K562 (cell line): ENCODE measurements around the gene ADAT2. TPM values are rescaled to one million over a fixed set of nuclear protein-coding genes. Genes with fewer than 3 reads are reported as not detected.

Experiments
- ATAC-seq: fragments of 200-7000 bp; cut with Tn5 transposase; 3 replicates; pipeline ENCODE4 v1.9.1; 2020; ENCODE audit warnings: moderate library complexity
- BruUV-seq: library from RNA; stranded (reverse); fragments of 400-500 nt; replicated peaks from 2 replicates; lab custom pipeline; 2021; lab: Mats Ljungman, UMichigan
- CTCF ChIA-PET: fragments of 300-600 bp; formaldehyde crosslinking; extraction: SDS; loops from one replicate; lab custom pipeline; 2021; ENCODE audit warnings: low intra/inter-chr PET ratio; lab: Yijun Ruan, JAX
- POLR2A ChIA-PET: fragments of 300-600, 350-650 bp; sonication (Branson Sonifier 250); formaldehyde crosslinking; extraction: SDS; loops from one replicate; lab custom pipeline; 2021; ENCODE audit warnings: antibody characterized with exemption, inconsistent platforms; lab: Yijun Ruan, JAX
- DNase-seq, 4 experiments: peaks; one replicate each; pipeline versions ENCODE4 v3.0.0 to v3.0.0-alpha.2; 2011 to 2018; ENCODE audit warnings: low spot score in 3 of 4, mixed read lengths in 3 of 4; ENCODE audit errors: extremely low read depth in 1 of 4
- FAIRE-seq: peaks from 2 replicates; lab custom pipeline; 2011; peaks lifted over from hg19 to GRCh38; lab: Jason Lieb, UNC
- H2AFZ ChIP-seq: 2 replicates; pipeline ENCODE4 v1.6.0; 2011; ENCODE audit warnings: low read depth, low read length, control low read depth, inconsistent platforms
- H3K27ac ChIP-seq: fragments of 200-600 bp; 3 replicates; pipeline ENCODE4 v1.8.0; 2011; ENCODE audit warnings: low read depth, mild to moderate bottlenecking, control low read depth, inconsistent platforms, low read length, moderate library complexity, mixed read lengths; ENCODE audit errors: extremely low read depth
- H3K27me3 ChIP-seq, 2 experiments: fragments of 300-600 bp in 1 of 2; 2 replicates in 1 of 2; 3 replicates in 1 of 2; pipeline versions ENCODE4 v1.6.0 to v1.8.0; 2011; ENCODE audit warnings: inconsistent platforms in 2 of 2, low read length in 2 of 2, mild to moderate bottlenecking in 1 of 2, mixed read lengths in 1 of 2, moderate library complexity in 1 of 2; ENCODE audit not compliant: control insufficient read depth in 2 of 2, insufficient read depth in 2 of 2
- H3K36me3 ChIP-seq: fragments of 300-600 bp; 3 replicates; pipeline ENCODE4 v1.8.0; 2011; ENCODE audit warnings: mild to moderate bottlenecking, low read length, inconsistent platforms; ENCODE audit not compliant: control insufficient read depth, insufficient read depth
- H3K4me1 ChIP-seq, 2 experiments: fragments of 200-600 bp in 1 of 2; replicated peaks in 1 of 2; 2 replicates in 1 of 2; 3 replicates in 1 of 2; pipeline versions ENCODE4 v1.5.1 to v1.8.0; 2011; ENCODE audit warnings: inconsistent platforms in 2 of 2, low read length in 2 of 2, mild to moderate bottlenecking in 1 of 2, mixed read lengths in 1 of 2, moderate library complexity in 1 of 2; ENCODE audit not compliant: control insufficient read depth in 2 of 2, insufficient read depth in 2 of 2
- H3K4me2 ChIP-seq: 2 replicates; pipeline ENCODE4 v1.6.1; 2011; ENCODE audit warnings: low read length, control low read depth, inconsistent platforms, mixed read lengths; ENCODE audit not compliant: insufficient read depth
- H3K4me3 ChIP-seq: fragments of 200-600 bp; sonication (generic), shearing (Covaris generic); 2 replicates; pipeline ENCODE4 v1.5.1; 2016; ENCODE audit warnings: control low read depth, inconsistent platforms
- H3K79me2 ChIP-seq: fragments of 200-600 bp; 3 replicates; pipeline ENCODE4 v1.8.0; 2011; ENCODE audit warnings: low read length, inconsistent platforms; ENCODE audit not compliant: control insufficient read depth, insufficient read depth
- H3K9ac ChIP-seq, 2 experiments: 2 replicates each; pipeline versions ENCODE4 v1.6.0 to v1.6.1; 2011; ENCODE audit warnings: low read depth in 2 of 2, low read length in 2 of 2, control low read depth in 1 of 2, inconsistent platforms in 1 of 2, mild to moderate bottlenecking in 1 of 2, mixed read lengths in 1 of 2; ENCODE audit not compliant: insufficient read depth in 1 of 2
- H3K9me1 ChIP-seq: one replicate; pipeline ENCODE4 v1.6.0; 2011; ENCODE audit warnings: inconsistent platforms, mild to moderate bottlenecking, low read length, moderate library complexity; ENCODE audit not compliant: control insufficient read depth, insufficient read depth
- H3K9me3 ChIP-seq: replicated peaks from 2 replicates; pipeline ENCODE4 v1.5.1; 2011; ENCODE audit warnings: low read depth, low read length, inconsistent platforms; ENCODE audit not compliant: control insufficient read depth, insufficient read depth
- H4K20me1 ChIP-seq: replicated peaks from 2 replicates; pipeline ENCODE4 v1.6.1; 2011; ENCODE audit warnings: low read length, inconsistent platforms, mixed read lengths; ENCODE audit not compliant: control insufficient read depth, insufficient read depth
- ARID1B ChIP-seq: fragments of 450-650 bp; IDR thresholded peaks from 2 replicates; pipeline ENCODE4 v1.6.1; 2016; ENCODE audit warnings: antibody characterized with exemption, mild to moderate bottlenecking, inconsistent platforms
- CC2D1A ChIP-seq: fragments of 450-650 bp; IDR thresholded peaks from 2 replicates; pipeline ENCODE4 v1.6.1; 2017; ENCODE audit warnings: mild to moderate bottlenecking
- CCNT2 ChIP-seq: IDR thresholded peaks from 2 replicates; pipeline ENCODE4 v1.6.1; 2011; ENCODE audit warnings: borderline replicate concordance, low read depth, mild to moderate bottlenecking, moderate library complexity, mixed read lengths, low read length; ENCODE audit not compliant: insufficient read length; ENCODE audit errors: extremely low read depth
- EP400 ChIP-seq: fragments of 450-650 bp; IDR thresholded peaks from 2 replicates; pipeline ENCODE4 v1.6.1; 2017; ENCODE audit warnings: antibody characterized with exemption, mild to moderate bottlenecking, moderate library complexity
- FOXJ3 ChIP-seq: sonication (generic); formaldehyde crosslinking; IDR thresholded peaks from 2 replicates; pipeline ENCODE4 v1.4.0; 2020; ENCODE audit warnings: mild to moderate bottlenecking, missing genetic modification reagents
- MECOM ChIP-seq: fragments of 250-450 bp; sonication (Bioruptor Pico); IDR thresholded peaks from 2 replicates; pipeline ENCODE4 v1.8.0; 2022; ENCODE audit warnings: inconsistent platforms
- PHB ChIP-seq: fragments of 250-450 bp; sonication (Bioruptor Pico); IDR thresholded peaks from 2 replicates; pipeline ENCODE4 v1.5.0; 2021
- SPI1 ChIP-seq: IDR thresholded peaks from 2 replicates; pipeline ENCODE4 v1.6.1; 2011; ENCODE audit warnings: low read depth, low read length, control low read depth, borderline replicate concordance
- THRAP3 ChIP-seq: fragments of 450-650 bp; IDR thresholded peaks from 2 replicates; pipeline ENCODE4 v1.6.1; 2016; ENCODE audit warnings: mild to moderate bottlenecking, inconsistent platforms, borderline replicate concordance
- U2AF1 ChIP-seq: fragments of 200-400 bp; formaldehyde crosslinking; optimal IDR thresholded peaks from 2 replicates; pipeline ENCODE3; 2017; ENCODE audit warnings: mild to moderate bottlenecking, low read depth, low read length, moderate library complexity
- ZMIZ1 ChIP-seq, 2 experiments: fragments of 150-350 bp in 1 of 2; IDR thresholded peaks; 2 replicates each; pipeline ENCODE4 v1.6.1; 2012 to 2016; ENCODE audit warnings: low read depth in 2 of 2, low read length in 2 of 2, mild to moderate bottlenecking in 1 of 2, moderate library complexity in 1 of 2
- ZNF347 ChIP-seq: fragments of 450-650 bp; formaldehyde crosslinking; IDR thresholded peaks from 2 replicates; pipeline ENCODE4 v1.4.0; 2020; ENCODE audit warnings: low read depth, mild to moderate bottlenecking, moderate library complexity
- ZNF696 ChIP-seq: fragments of 250-450 bp; sonication (Bioruptor Pico); conservative IDR thresholded peaks from 2 replicates; pipeline ENCODE4 v1.4.0; 2020; ENCODE audit warnings: mild to moderate bottlenecking, moderate library complexity
- WGBS: fragments of 100-300 bp; shearing (Covaris generic); methylation state at CpG from one replicate; pipeline ENCODE4 v1.1.6; 2016; ENCODE audit warnings: low coverage, mixed read lengths; ENCODE audit not compliant: insufficient coverage; ENCODE audit errors: missing lambda C conversion rate; 5-methylcytosine and 5-hydroxymethylcytosine counted together
- in situ Hi-C: fragments of 300-500 bp; cut with MboI; formaldehyde crosslinking; loops from 4 replicates; pipeline ENCODE4 v1.15.0; 2018; ENCODE audit warnings: inconsistent platforms, mixed read lengths
- intact Hi-C: fragments of 100-400 bp; cut with micrococcal nuclease; formaldehyde crosslinking; loops from 2 replicates; pipeline ENCODE4 v1.14.2; 2022
- polyA plus RNA-seq, 8 experiments: library from polyadenylated mRNA; depleted of rRNA in 4 of 8; stranded (reverse) in 5 of 8; unstranded in 3 of 8; fragments of >200 nt; fragmentation: Nextera tagmentation in 2 of 8; fragmentation: Illumina TruSeq in 1 of 8; extraction: Ambion mirVana in 2 of 8; extraction: Trizol in 1 of 8; gene quantifications; 2 replicates each; pipeline versions ENCODE4 v1.2.1 to v1.2.3, GENCODE V29; 2011 to 2014; ENCODE audit warnings: inconsistent platforms in 1 of 8, missing spikeins in 1 of 8
- total RNA-seq, 7 experiments: library from RNA; depleted of rRNA in 6 of 7; stranded (reverse); fragments of >200 nt in 6 of 7; fragmentation: Illumina TruSeq in 2 of 7; extraction: Trizol in 2 of 7; gene quantifications; 2 replicates each; pipeline versions ENCODE4 v1.2.1 to v1.2.3, GENCODE V29; 2011 to 2021; ENCODE audit warnings: low replicate concordance in 1 of 7
- TF ChIP-seq, protein P1 (sequence below), 2 experiments: fragments of 200-800 bp in 1 of 2; sonication (Bioruptor generic) in 1 of 2; sonication (generic) in 1 of 2; formaldehyde crosslinking in 1 of 2; IDR thresholded peaks in 1 of 2; conservative IDR thresholded peaks in 1 of 2; 2 replicates each; pipeline versions ENCODE4 v1.5.0 to v1.6.1; 2016 to 2020; ENCODE audit warnings: missing compliant biosample characterization in 1 of 2, missing genetic modification characterization in 1 of 2, missing genetic modification reagents in 1 of 2

ADAT2 gene
- total and polyA plus RNA-seq, 9 of the 15 experiments (the other 6 are each of a cell fraction or from before 2014, with no cell fraction given) = 13.0 to 62.5 (median 31.7) TPM

DNA sequence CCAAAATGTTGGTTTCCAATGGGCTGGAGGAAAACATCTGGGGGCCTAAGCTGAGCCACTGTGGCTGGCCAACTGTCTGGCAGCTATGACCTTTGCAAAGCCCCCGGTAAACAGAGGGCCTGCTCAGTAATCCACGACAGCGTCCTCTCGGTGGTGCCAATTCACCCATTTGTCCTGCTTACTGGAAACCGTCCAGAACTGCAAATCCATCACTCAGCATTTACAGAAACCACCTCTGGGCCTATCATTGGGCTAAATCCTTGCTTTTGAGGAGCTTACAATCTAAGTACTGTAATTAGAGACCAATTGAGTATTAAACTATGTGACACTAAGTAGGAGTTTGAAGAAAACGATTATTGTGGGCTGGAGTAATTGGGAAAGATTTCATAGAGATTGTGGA lies 31.0 kb downstream of the ADAT2 start (continued):
- TF ChIP-seq FOXJ3 (CRISPR knock-in tag) (no peak), ZNF347 (CRISPR knock-in tag) (no peak)
- TF ChIP-seq, all 486 proteins: peak for 0

DNA sequence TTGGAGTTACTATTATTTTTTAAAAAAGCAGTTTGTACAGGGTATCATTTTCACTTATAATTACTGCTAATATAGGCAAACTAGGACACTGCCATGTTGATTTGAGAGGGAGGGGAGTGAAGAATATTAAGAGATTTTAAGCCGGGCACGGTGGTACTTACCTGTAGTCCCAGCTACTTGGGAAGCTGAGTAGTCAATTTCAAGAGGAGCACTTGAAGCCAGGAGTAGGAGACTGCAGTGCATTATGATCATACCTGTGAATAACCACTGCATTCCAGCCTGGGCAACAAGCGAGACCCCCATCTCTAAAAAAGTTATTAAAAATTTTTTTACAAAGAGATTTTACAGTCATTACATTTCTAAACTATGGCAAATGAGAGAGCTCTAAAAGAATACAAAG lies 35.7 kb downstream of the ADAT2 start:
- Histone ChIP-seq H2AFZ (no peak overlapping the region), H3K79me2 (no peaks in the 10 kb centered on the region), H3K27me3 (no peaks in the 10 kb centered on the region; a peak in 1 of 5 replicates), H3K4me2 (no peak overlapping the region), H3K4me1 (no peaks in the 10 kb centered on the region), H3K4me3 (no peak overlapping the region), H3K9ac (no peak overlapping the region), H3K36me3 (no peaks in the 10 kb centered on the region; the same call in 2 of the 3 replicates), H3K9me1 (no peaks in the 10 kb centered on the region), H4K20me1 (no peaks in the 10 kb centered on the region), H3K27ac (no peak overlapping the region), H3K9me3 (no peaks in the 10 kb centered on the region)
- no peak for ATAC-seq
- no peak for DNase-seq
- BruUV-seq = no TSS peak
- ChIA-PET CTCF (no interaction called here), POLR2A (no interaction called here)
- in situ Hi-C loops = no loop called here
- WGBS = 88% methylated on average over 3 of the region's 3 CpGs
- no peak for TF ChIP-seq MECOM (CRISPR knock-in tag)
- TF ChIP-seq THRAP3 = no peak
- TF ChIP-seq ARID1B = no peak
- no peak for TF ChIP-seq PHB
- TF ChIP-seq, protein P1, sequence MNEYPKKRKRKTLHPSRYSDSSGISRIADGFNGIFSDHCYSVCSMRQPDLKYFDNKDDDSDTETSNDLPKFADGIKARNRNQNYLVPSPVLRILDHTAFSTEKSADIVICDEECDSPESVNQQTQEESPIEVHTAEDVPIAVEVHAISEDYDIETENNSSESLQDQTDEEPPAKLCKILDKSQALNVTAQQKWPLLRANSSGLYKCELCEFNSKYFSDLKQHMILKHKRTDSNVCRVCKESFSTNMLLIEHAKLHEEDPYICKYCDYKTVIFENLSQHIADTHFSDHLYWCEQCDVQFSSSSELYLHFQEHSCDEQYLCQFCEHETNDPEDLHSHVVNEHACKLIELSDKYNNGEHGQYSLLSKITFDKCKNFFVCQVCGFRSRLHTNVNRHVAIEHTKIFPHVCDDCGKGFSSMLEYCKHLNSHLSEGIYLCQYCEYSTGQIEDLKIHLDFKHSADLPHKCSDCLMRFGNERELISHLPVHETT (CRISPR knock-in tag; conservative IDR thresholded peaks at IDR 0.05 in 1 of 2, IDR thresholded peaks at IDR 0.05 in 1 of 2) = no peak
- no peak for TF ChIP-seq ZNF696
- no peak for TF ChIP-seq CC2D1A
- TF ChIP-seq CCNT2 = no peak
- TF ChIP-seq U2AF1 = no peak
- no peak for TF ChIP-seq ZMIZ1 (IDR thresholded peaks at IDR 0.05; ENCODE audit: low read depth in 2 of 2, low read length in 2 of 2)
- no peak for TF ChIP-seq SPI1
- TF ChIP-seq EP400 = no peak
- intact Hi-C loops = no loop called here
- no peak for FAIRE-seq
